Measurements from ENCODE around the gene HS3ST4. TPM values are rescaled to one million over a fixed set of nuclear protein-coding genes. Genes with fewer than 3 reads are reported as not detected.

The HS3ST4 gene
- total and polyA plus RNA-seq, 2 of the 8 experiments (the other 6 are each of a cell fraction or from before 2014, with no cell fraction given) = 1.9 to 3.3 TPM

DNA sequence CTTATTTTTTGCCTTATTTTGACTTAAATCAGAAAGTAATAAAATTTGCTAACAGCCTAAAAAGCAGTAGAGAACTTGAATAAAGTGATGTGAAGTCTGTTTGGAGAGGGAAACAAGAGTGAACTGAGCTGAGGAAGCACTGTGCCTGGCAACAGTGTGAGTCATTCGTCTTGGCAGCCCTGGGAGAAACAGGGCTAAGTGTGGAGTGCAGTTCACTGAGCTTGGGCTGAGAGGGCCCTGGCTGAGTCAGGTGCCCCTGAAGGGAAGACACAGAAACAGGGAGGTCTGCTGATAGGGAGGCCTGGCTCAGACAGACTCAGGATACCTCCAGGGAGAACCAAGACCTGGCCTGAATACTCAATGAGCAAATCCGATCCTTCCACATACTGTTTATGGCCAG, 132.1 kb downstream of the HS3ST4 start:
- H2BK20ac ChIP-seq (ENCODE audit: low read length) = no peak overlapping the region
- no peak overlapping the region for H3K4me2 ChIP-seq (ENCODE audit: insufficient read depth in 1 of 2, low read depth in 2 of 2, low read length in 2 of 2)
- no peaks in the 10 kb centered on the region for H3K27me3 ChIP-seq (replicated peaks in 1 of 4; ENCODE audit: control insufficient read depth in 3 of 4, extremely low read depth in 1 of 4, insufficient read depth in 3 of 4, low read length in 3 of 4)
- H3K23me2 ChIP-seq (ENCODE audit: low read depth, low read length) = no peaks in the 10 kb centered on the region
- H3K4me3 ChIP-seq (ENCODE audit: extremely low read depth in 1 of 4, insufficient read depth in 2 of 4, low read depth in 3 of 4, low read length in 4 of 4) = no peak overlapping the region
- no peaks in the 10 kb centered on the region for H3K79me2 ChIP-seq (ENCODE audit: control insufficient read depth in 1 of 2, insufficient read depth in 2 of 2, low read length in 2 of 2)
- no peak overlapping the region for H3K23ac ChIP-seq (ENCODE audit: insufficient read length)
- no peak for FAIRE-seq
- no peak overlapping the region for H3K18ac ChIP-seq (ENCODE audit: extremely low read depth, low read length)
- no peak overlapping the region for H3K9ac ChIP-seq (replicated peaks in 1 of 4; ENCODE audit: extremely low read depth in 1 of 4, low read depth in 3 of 4, low read length in 3 of 4)
- no peak overlapping the region for H4K8ac ChIP-seq (ENCODE audit: extremely low read depth, insufficient read depth, low read length)
- H3K36me3 ChIP-seq (ENCODE audit: control insufficient read depth in 2 of 4, insufficient read depth in 4 of 4, low read length in 3 of 4) = no peaks in the 10 kb centered on the region
- H3K4ac ChIP-seq (replicated peaks; ENCODE audit: insufficient read length, low read depth, low read length) = no peak overlapping the region
- H3K4me1 ChIP-seq (replicated peaks in 1 of 4; ENCODE audit: control insufficient read depth in 3 of 4, insufficient read depth in 4 of 4, low read length in 3 of 4) = 0 out of 7 replicates have a peak, but pooled peaks cover 0 to 3% (median 0%) of the 10 kb centered on the region in 4 experiments
- no peak for DNase-seq (ENCODE audit: low read depth in 1 of 2, low spot score in 2 of 2)
- CTCF ChIA-PET (ENCODE audit: partially characterized antibody) = interaction anchor here (1.2 to 1.7 kb wide), 3 partner anchors 14 to 783 kb away, joined by 3 read pairs; no protein-coding TSS in a partner anchor
- no peak overlapping the region for H4K5ac ChIP-seq (ENCODE audit: insufficient read length, low read depth, low read length)
- no peak overlapping the region for H2AFZ ChIP-seq (ENCODE audit: low read length)
- H4K91ac ChIP-seq (replicated peaks; ENCODE audit: insufficient read length, low read length) = no peak overlapping the region
- H3K14ac ChIP-seq (ENCODE audit: insufficient read length) = no peak overlapping the region
- H2AK5ac ChIP-seq (ENCODE audit: low read depth, low read length) = no peak overlapping the region
- no peak overlapping the region for H2BK5ac ChIP-seq (ENCODE audit: low read depth, low read length)
- no peaks in the 10 kb centered on the region for H3K79me1 ChIP-seq (ENCODE audit: low read depth, low read length)
- H4K20me1 ChIP-seq (replicated peaks in 1 of 2; ENCODE audit: control insufficient read depth in 1 of 2, insufficient read depth in 2 of 2, low read length in 2 of 2) = no peaks in the 10 kb centered on the region
- peaks cover 0 to 2% of the 10 kb centered on the region in 2 experiments; a peak in 1 of 4 replicates for H3K9me3 ChIP-seq (ENCODE audit: insufficient read depth in 2 of 2, low read depth in 1 of 2, low read length in 1 of 2)
- no peak for TF ChIP-seq SRF (IDR thresholded peaks at IDR 0.05; ENCODE audit: low read depth, low read length)
- TF ChIP-seq HDAC2 (IDR thresholded peaks at IDR 0.05; ENCODE audit: borderline replicate concordance in 1 of 2, low read depth in 2 of 2, low read length in 2 of 2) = no peak
- no peak for TF ChIP-seq ASH2L (IDR thresholded peaks at IDR 0.05; ENCODE audit: low read length)
- TF ChIP-seq PHF8 (conservative IDR thresholded peaks at IDR 0.05; ENCODE audit: low read depth, low read length) = no peak
- TF ChIP-seq TAF7 (optimal IDR thresholded peaks at IDR 0.05; ENCODE audit: borderline replicate concordance, low read depth, low read length) = no peak
- TF ChIP-seq KDM4A (IDR thresholded peaks at IDR 0.05; ENCODE audit: low read depth, low read length, severe bottlenecking) = no peak
- TF ChIP-seq, protein P1, sequence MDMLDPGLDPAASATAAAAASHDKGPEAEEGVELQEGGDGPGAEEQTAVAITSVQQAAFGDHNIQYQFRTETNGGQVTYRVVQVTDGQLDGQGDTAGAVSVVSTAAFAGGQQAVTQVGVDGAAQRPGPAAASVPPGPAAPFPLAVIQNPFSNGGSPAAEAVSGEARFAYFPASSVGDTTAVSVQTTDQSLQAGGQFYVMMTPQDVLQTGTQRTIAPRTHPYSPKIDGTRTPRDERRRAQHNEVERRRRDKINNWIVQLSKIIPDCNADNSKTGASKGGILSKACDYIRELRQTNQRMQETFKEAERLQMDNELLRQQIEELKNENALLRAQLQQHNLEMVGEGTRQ (IDR thresholded peaks at IDR 0.05; ENCODE audit: low read length) = no peak
- POLR2A ChIA-PET (ENCODE audit: partially characterized antibody) = no interaction called here
- no peak overlapping the region for H3K27ac ChIP-seq (ENCODE audit: low read depth, low read length)
- no peak overlapping the region for H2BK120ac ChIP-seq (replicated peaks; ENCODE audit: low read depth, low read length)
- no peak overlapping the region for H3K56ac ChIP-seq (replicated peaks; ENCODE audit: insufficient read length, low read depth, low read length)
- no peak overlapping the region for H2BK12ac ChIP-seq (ENCODE audit: low read depth, low read length)
- no peak overlapping the region for H2BK15ac ChIP-seq (ENCODE audit: low read length)
- 92% methylated on average over 2 of the region's 2 CpGs; no CpG with 5 or more reads in 1 of the 2 experiments for WGBS, 2 experiments (ENCODE audit: extremely low coverage in 1 of 2, insufficient coverage in 1 of 2, insufficient read length in 1 of 2, insufficient replicate concordance in 2 of 2, low coverage in 1 of 2, low lambda C conversion rate in 2 of 2, missing lambda C conversion rate in 1 of 2)
